HepG2 (cell line): Measurements from ENCODE around the gene FN1. TPM values are rescaled to one million over a fixed set of nuclear protein-coding genes. Genes with fewer than 3 reads are reported as not detected.
A peak's percentile ranks its signal among the peaks of the same experiment; 100 is the strongest.

Experiments used
- AFF4 ChIP-seq: sonication (generic); formaldehyde crosslinking; IDR thresholded peaks from 2 replicates; pipeline ENCODE4 v1.4.0; 2020; ENCODE audit warnings: missing genetic modification reagents
- GPN1 ChIP-seq: sonication (generic); formaldehyde crosslinking; IDR thresholded peaks from 2 replicates; pipeline ENCODE4 v1.5.1; 2020; ENCODE audit warnings: missing genetic modification reagents, borderline replicate concordance
- KLF6 ChIP-seq: IDR thresholded peaks from 2 replicates; pipeline ENCODE4 v1.8.0; 2016; ENCODE audit warnings: missing biosample characterization, missing genetic modification reagents
- MAFG ChIP-seq: sonication (generic); formaldehyde crosslinking; IDR thresholded peaks from 2 replicates; pipeline ENCODE4 v1.5.1; 2020; ENCODE audit warnings: mild to moderate bottlenecking, missing genetic modification reagents
- PHF21A ChIP-seq: sonication (generic); formaldehyde crosslinking; IDR thresholded peaks from 2 replicates; pipeline ENCODE4 v1.5.0; 2020; ENCODE audit warnings: mild to moderate bottlenecking, missing genetic modification reagents
- POGK ChIP-seq: sonication (generic); formaldehyde crosslinking; conservative IDR thresholded peaks from 2 replicates; pipeline ENCODE4 v1.8.0; 2022; ENCODE audit warnings: mild to moderate bottlenecking, moderate library complexity, missing genetic modification reagents
- SOX6 ChIP-seq, 2 experiments: fragments of 450-650 bp in 1 of 2; sonication (generic) in 1 of 2; formaldehyde crosslinking in 1 of 2; IDR thresholded peaks; 2 replicates each; pipeline versions ENCODE4 v1.4.0 to v1.6.1; 2017 to 2020; ENCODE audit warnings: antibody characterized with exemption in 1 of 2, mild to moderate bottlenecking in 1 of 2, missing genetic modification reagents in 1 of 2
- ZNF329 ChIP-seq: sonication (generic); formaldehyde crosslinking; IDR thresholded peaks from 2 replicates; pipeline ENCODE4 v1.9.0; 2021; ENCODE audit warnings: low read depth, mild to moderate bottlenecking, missing genetic modification reagents
- ZNF354B ChIP-seq: sonication (generic); formaldehyde crosslinking; IDR thresholded peaks from 2 replicates; pipeline ENCODE4 v1.8.0; 2022; ENCODE audit warnings: mild to moderate bottlenecking, missing genetic modification reagents
- ZNF749 ChIP-seq: sonication (generic); formaldehyde crosslinking; IDR thresholded peaks from 2 replicates; pipeline ENCODE4 v1.8.0; 2022; ENCODE audit warnings: mild to moderate bottlenecking, missing genetic modification reagents, moderate library complexity, borderline replicate concordance
- ZNF770 ChIP-seq: sonication (generic); formaldehyde crosslinking; IDR thresholded peaks from 2 replicates; pipeline ENCODE4 v1.5.0; 2020; ENCODE audit warnings: mild to moderate bottlenecking, missing genetic modification reagents
- ZNF784 ChIP-seq: sonication (generic); formaldehyde crosslinking; IDR thresholded peaks from 2 replicates; pipeline ENCODE4 v1.5.1; 2020; ENCODE audit warnings: missing genetic modification reagents, mild to moderate bottlenecking, borderline replicate concordance
- ZXDC ChIP-seq: sonication (generic); formaldehyde crosslinking; IDR thresholded peaks from 2 replicates; pipeline ENCODE4 v1.5.0; 2020; ENCODE audit warnings: mild to moderate bottlenecking, missing genetic modification reagents
- polyA plus RNA-seq, 8 experiments: library from polyadenylated mRNA; depleted of rRNA in 3 of 8; stranded (reverse) in 7 of 8; unstranded in 1 of 8; fragments of >200 nt; fragmentation: Illumina TruSeq in 4 of 8; extraction: Trizol in 4 of 8; gene quantifications; 2 replicates each; pipeline versions ENCODE4 v1.2.1 to v1.2.3, GENCODE V29; 2011 to 2016; ENCODE audit warnings: low read depth in 4 of 8, missing spikeins in 1 of 8, mixed read lengths in 1 of 8; ENCODE audit not compliant: insufficient read depth in 1 of 8
- total RNA-seq, 5 experiments: library from RNA; depleted of rRNA; stranded (reverse); fragments of >200 nt; fragmentation: Illumina TruSeq; extraction: Trizol; gene quantifications; 2 replicates each; pipeline ENCODE4 v1.2.3, GENCODE V29; 2016; ENCODE audit warnings: low read depth in 1 of 5

Gene FN1
- total and polyA plus RNA-seq, 2 of the 13 experiments (the other 11 are each of a cell fraction or from before 2014, with no cell fraction given) = 1,847 to 6,471 TPM

- TF ChIP-seq ZXDC (CRISPR knock-in tag) (no peak), ZNF329 (CRISPR knock-in tag) (no peak), MAFG (CRISPR knock-in tag) (no peak), ZNF354B (no peak), ZNF749 (no peak), SOX6 (IDR thresholded peaks at IDR 0.05) (no peak), SOX6 (CRISPR knock-in tag; IDR thresholded peaks at IDR 0.05) (no peak), POGK (no peak), PHF21A (no peak), KLF6 (no peak), ZNF770 (CRISPR knock-in tag) (no peak), ZNF784 (CRISPR knock-in tag) (no peak), AFF4 (0 out of 2 replicates have a peak, but pooled peaks have one; percentile 31), GPN1 (CRISPR knock-in tag) (no peak)
Observed at GRCh38 chr2:215415820-215416577, 19.9 kb downstream of the FN1 start (continued).
